GM10266 (cell line): Measurements from ENCODE around the gene HES4.

Source experiments
- DNase-seq: peaks from one replicate; pipeline ENCODE4 v3.0.0; 2012; ENCODE audit errors: extremely low spot score
- CTCF ChIP-seq: IDR thresholded peaks from 2 replicates; pipeline ENCODE4 v1.5.1; 2012; ENCODE audit warnings: mild to moderate bottlenecking, low read depth; ENCODE audit not compliant: control insufficient read depth, insufficient read depth; ENCODE audit errors: missing control alignments

HES4 gene

GRCh38 chr1:1025730-1026129 is 25.8 kb upstream of the HES4 start:
- no peak for DNase-seq
- TF ChIP-seq CTCF: no peak

GRCh38 chr1:1024771-1025699 is 25.1 kb upstream of the HES4 start:
- TF ChIP-seq CTCF: no peak
- no peak for DNase-seq

- TF ChIP-seq CTCF: no peak
- no peak for DNase-seq
These were observed 24.4 kb upstream of the HES4 start for GRCh38 chr1:1024149-1024770.

- DNase-seq: no peak
- TF ChIP-seq CTCF: no peak
These were observed 23.8 kb upstream of the HES4 start for GRCh38 chr1:1023700-1024099.

- no peak for TF ChIP-seq CTCF
- DNase-seq: no peak
These were observed 22.6 kb upstream of the HES4 start for GRCh38 chr1:1022302-1023009.

- no peak for DNase-seq
- TF ChIP-seq CTCF: no peak
These were observed 22.0 kb upstream of the HES4 start for GRCh38 chr1:1021920-1022259.
